Spleen (tissue), 7 donors: Measurements from ENCODE around the gene COL9A3.
A peak's percentile ranks its signal among the peaks of the same experiment; 100 is the strongest.

Experiments used
- POLR2A ChIP-seq, 3 donors: fragments of 450-650 bp; IDR thresholded peaks; one replicate each; pipeline ENCODE4 v1.5.1; 2017; ENCODE audit warnings: antibody characterized with exemption in 3 of 3, mild to moderate bottlenecking in 1 of 3
- POLR2AphosphoS5 ChIP-seq, 3 donors: sonication (generic); formaldehyde crosslinking; IDR thresholded peaks; one replicate each; pipeline ENCODE4 v1.5.1; 2017; ENCODE audit warnings: antibody characterized with exemption in 3 of 3
- TF ChIP-seq, protein P1 (sequence below), 11 experiments: fragments of 200-600 bp in 7 of 11; fragments of 450-650 bp in 4 of 11; sonication (generic) in 4 of 11; IDR thresholded peaks in 8 of 11; conservative IDR thresholded peaks in 3 of 11; 1 replicate in 7 of 11; 2 replicates in 4 of 11; pipeline versions ENCODE4 v1.4.0 to v1.8.0; 2016 to 2021; ENCODE audit warnings: antibody characterized with exemption in 11 of 11, inconsistent platforms in 4 of 11, mild to moderate bottlenecking in 1 of 11
- donor health status: DM: no; HTN: no; CAD: no; lungs with moderate emphysema.
- donor health status: DM: no; HTN: no; CAD: no.
- donor health status: DM: no; HTN: no; CAD: no.

DNA sequence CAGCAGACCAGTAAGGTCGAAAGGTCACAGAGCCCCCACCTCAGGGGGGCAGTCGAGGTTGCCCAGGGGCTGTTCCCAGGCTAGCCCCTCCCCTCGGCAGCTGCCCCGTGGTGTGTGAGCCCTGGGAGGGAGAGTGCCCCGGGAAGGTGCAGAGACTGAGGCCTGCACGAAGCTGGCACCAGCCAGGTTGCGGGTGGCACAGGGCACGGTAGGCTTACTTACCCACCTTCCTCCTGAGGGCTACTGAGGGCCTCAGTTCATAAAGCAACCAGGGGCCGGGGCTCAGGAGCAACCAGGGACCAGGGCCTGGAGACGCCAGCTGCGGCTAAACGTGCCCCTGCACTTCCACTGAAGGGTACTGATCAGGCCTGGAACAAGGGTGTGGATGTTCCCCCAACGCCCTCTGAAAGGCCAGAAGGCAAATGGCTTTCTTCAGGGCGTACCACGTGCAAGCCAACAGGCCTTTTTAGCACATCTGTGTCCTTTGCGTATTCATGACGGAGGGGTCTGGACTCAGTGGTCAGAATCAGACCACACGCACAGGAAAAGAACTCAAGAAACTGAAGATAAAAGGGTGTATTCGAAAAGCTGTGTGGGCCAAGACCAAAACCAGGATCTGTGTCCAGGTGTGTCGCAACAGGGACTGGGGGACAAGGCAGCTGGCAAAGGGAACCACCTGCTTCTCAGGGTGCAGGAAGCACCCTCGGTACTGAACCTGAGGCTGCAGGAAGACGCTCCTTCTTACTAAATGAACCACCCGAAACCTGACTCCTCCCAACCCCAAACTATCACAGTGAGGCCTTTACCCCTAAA is 69.3 kb downstream of the COL9A3 start:
- TF ChIP-seq, protein P1, sequence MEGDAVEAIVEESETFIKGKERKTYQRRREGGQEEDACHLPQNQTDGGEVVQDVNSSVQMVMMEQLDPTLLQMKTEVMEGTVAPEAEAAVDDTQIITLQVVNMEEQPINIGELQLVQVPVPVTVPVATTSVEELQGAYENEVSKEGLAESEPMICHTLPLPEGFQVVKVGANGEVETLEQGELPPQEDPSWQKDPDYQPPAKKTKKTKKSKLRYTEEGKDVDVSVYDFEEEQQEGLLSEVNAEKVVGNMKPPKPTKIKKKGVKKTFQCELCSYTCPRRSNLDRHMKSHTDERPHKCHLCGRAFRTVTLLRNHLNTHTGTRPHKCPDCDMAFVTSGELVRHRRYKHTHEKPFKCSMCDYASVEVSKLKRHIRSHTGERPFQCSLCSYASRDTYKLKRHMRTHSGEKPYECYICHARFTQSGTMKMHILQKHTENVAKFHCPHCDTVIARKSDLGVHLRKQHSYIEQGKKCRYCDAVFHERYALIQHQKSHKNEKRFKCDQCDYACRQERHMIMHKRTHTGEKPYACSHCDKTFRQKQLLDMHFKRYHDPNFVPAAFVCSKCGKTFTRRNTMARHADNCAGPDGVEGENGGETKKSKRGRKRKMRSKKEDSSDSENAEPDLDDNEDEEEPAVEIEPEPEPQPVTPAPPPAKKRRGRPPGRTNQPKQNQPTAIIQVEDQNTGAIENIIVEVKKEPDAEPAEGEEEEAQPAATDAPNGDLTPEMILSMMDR (IDR thresholded peaks at IDR 0.05 in 8 of 11, conservative IDR thresholded peaks at IDR 0.05 in 3 of 11), result no peak
- peak; percentile 31 to 75 (median 41) for TF ChIP-seq POLR2AphosphoS5 (IDR thresholded peaks at IDR 0.05)
- TF ChIP-seq POLR2A (IDR thresholded peaks at IDR 0.05), result no peak
